GM19395 (cell line): ENCODE data around the gene GGNBP2.
"Not testable (repeated sequence)": the region's sequence is repeated elsewhere in the genome, so short reads cannot be mapped to it uniquely, and the experiment has no call there.

Experiments used
- ATAC-seq: cut with Tn5 transposase; IDR thresholded peaks from one replicate; pipeline ENCODE4 v1.9.1; 2021; ENCODE audit warnings: mild to moderate bottlenecking, moderate library complexity; ENCODE audit not compliant: unreplicated experiment

Gene GGNBP2

GRCh38 chr17:36600465-36600864 lies 55.7 kb downstream of the GGNBP2 start:
- ATAC-seq = no peak

GRCh38 chr17:36600936-36601302 lies 56.2 kb downstream of the GGNBP2 start:
- peak; percentile 10 for ATAC-seq

DNA sequence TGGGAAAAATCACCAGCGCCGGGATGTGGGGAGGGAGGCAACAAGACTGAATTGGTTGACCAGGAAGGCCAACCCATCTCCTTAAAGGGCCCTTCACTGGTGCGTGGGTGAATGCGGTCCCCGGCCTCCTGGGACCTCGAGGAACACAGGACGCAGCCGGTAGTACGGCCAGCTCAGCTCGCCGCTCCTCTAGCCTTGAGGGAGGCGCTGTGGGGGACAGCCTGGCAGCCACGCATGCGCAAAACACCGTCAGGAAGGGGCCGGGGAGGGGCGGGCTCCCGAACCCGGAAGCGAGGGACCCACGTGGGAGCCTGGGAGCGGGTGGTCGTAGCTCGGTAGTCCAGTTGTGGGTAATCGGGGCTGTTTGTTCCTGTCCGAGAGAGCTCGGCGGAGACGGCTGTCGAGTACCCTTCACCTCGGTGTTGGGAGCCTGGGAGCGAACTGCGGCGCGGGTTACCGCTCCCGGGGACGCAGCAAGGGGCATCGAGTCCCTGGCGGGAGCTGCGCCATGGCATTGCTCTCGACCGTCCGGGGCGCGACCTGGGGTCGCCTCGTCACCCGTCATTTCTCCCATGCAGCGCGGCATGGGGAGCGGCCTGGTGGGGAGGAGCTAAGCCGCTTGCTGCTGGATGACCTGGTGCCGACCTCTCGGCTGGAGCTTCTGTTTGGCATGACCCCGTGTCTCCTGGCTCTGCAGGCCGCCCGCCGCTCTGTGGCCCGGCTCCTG lies 56.7 kb downstream of the GGNBP2 start, which contains the start of gene MRM1:
Gene MRM1 (plus strand): TSS at position 281 of the 727 bp plus-strand sequence. CDS start 228 bp downstream, at position 509.
- peak; percentile 76 for ATAC-seq

DNA sequence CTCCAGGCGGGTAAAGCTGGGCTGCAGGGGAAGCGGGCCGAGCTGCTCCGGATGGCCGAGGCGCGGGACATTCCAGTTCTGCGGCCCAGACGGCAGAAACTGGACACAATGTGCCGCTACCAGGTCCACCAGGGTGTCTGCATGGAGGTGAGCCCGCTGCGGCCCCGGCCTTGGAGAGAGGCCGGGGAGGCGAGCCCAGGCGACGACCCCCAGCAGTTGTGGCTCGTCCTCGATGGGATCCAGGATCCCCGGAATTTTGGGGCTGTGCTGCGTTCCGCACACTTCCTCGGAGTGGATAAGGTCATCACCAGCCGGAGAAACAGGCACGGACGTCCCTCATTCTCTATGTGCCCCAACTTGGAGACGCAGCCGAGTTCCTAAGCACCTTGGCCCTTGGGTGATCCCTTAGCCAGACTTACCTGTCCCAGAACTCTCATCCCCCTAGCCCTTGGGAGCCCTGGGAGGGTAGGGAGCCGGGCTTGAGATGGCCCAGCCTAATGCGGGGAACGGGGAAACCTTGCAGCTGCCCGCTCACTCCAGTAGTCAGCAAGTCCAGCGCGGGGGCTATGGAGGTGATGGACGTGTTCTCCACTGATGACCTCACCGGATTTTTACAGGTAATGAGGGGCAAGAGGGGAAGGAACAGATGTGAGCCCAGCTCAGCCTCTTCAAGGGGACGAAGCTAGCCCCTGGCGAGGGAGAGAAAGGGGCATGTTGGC lies 57.5 kb downstream of the GGNBP2 start:
- ATAC-seq = no peak

- no peak for ATAC-seq
Observed at GRCh38 chr17:36602924-36603384, 58.2 kb downstream of the GGNBP2 start.

DNA sequence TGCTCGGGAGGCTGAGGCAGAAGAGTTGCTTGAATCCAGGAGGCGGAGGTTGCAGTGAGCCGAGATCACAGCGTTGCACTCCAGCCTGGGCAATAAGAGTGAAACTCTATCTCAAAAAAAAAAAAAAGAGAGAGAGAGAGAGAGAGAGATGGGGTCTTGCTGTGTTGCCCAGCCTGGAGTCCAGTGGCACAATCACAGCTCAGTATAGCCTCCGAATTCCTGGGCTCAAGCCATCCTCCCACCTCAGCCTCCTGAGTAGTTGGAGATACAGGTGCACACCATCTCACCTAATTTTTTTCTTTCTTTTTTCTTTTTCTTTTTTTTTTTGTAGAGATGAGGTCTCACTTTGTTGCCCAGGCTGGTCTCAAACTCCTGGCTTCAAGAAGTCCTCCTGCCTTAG lies 60.3 kb downstream of the GGNBP2 start:
- not testable (repeated sequence) for ATAC-seq

GRCh38 chr17:36608280-36608679 lies 63.6 kb downstream of the GGNBP2 start:
- no peak for ATAC-seq

- ATAC-seq = no peak
Observed at GRCh38 chr17:36608794-36609497, 64.2 kb downstream of the GGNBP2 start.

- no peak for ATAC-seq
Observed at GRCh38 chr17:36609498-36609862, 64.8 kb downstream of the GGNBP2 start.

DNA sequence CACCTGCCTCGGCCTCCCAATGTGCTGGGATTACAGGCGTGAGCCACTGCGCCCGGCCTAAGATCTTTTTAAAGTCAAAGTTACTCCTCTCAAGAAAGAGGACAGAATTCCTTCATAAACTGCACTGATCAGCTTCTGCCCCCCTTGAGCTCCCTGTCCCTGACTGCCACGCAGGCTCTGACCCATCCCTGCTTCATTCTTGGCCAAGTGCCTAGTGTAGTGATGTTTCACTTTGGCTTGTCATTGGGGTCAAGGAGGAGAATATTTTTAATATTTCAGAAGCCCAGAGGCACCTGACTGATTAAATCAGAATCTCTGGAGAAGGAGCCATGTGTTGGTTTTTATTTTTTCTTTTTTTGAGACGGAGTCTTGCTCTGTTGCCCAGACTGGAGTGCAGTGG lies 65.8 kb downstream of the GGNBP2 start:
- no peak for ATAC-seq

DNA sequence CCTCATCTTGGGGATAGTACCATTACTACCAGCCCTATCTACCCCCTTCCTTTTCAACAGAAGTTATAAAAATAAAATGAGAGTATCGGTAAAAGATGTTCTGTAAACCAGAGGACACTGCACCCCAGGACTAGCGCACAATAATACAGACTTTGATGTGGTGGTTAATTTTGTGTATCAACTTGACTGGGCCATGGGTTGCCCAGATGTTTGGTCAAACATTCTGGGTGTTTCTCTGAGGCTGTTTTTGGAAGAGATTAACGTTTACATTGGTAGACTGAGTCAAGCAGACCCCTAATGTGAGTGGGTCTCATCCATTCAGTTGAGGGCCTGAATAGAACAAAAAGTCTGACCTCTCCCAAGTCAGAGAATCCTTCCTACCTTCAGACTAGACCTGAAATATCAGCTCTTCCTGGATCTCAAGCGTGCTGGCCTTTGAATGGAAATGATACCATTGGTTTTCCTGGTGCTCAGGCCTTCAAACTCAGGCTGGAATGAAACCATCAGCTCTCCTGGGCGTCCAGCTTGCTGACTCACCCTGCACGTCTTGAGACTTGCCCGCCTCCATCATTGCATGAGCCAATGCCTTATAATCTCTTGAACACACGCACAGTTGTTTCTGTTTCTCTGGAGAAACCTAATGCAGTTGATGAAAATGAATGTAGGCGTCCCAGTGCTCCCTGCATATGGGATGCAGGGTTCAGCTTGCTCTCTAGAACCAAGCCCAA lies 66.8 kb downstream of the GGNBP2 start:
- ATAC-seq = no peak

GRCh38 chr17:36612323-36612722 lies 67.6 kb downstream of the GGNBP2 start:
- no peak for ATAC-seq

DNA sequence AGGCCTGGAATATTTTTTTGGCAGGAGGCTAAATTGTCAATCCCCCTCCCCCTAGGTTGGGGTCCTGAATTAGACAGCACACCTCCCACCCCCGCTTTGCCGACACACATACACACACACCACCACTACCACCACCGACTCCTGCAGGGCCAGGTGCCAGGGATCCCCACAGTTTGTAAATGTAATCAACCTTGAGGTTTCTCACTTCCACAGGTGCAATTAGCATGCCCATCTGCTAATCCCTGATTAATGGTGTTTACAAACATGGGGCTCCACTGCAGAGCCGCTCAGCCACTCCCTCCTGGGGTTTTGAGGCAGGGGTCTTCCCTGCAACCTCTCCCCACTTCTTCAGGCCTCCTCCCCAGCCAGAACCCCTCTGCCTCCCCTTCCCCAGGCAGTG lies 68.4 kb downstream of the GGNBP2 start:
- no peak for ATAC-seq

DNA sequence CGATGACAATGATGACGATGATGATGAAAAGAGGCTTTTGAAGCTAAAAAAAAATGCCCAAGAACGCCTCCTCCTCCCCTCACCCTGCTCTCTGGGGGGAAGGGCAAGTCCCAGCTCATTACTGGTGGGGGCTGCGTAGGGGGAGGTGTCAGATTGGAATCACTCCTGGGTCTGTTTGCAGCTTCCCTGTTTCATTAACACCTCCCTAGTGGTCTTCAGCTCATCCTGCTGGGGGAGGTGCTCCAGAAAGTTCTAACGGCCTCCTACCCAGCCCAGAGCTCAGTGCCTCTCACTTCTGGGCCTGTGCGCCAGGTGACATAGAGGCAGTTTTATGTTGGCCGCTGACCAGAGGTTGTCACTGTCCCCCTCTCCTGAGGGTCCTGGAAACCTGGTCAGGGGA lies 69.4 kb downstream of the GGNBP2 start:
- ATAC-seq = no peak

- no peak for ATAC-seq
Observed at GRCh38 chr17:36614933-36615332, 70.2 kb downstream of the GGNBP2 start.

DNA sequence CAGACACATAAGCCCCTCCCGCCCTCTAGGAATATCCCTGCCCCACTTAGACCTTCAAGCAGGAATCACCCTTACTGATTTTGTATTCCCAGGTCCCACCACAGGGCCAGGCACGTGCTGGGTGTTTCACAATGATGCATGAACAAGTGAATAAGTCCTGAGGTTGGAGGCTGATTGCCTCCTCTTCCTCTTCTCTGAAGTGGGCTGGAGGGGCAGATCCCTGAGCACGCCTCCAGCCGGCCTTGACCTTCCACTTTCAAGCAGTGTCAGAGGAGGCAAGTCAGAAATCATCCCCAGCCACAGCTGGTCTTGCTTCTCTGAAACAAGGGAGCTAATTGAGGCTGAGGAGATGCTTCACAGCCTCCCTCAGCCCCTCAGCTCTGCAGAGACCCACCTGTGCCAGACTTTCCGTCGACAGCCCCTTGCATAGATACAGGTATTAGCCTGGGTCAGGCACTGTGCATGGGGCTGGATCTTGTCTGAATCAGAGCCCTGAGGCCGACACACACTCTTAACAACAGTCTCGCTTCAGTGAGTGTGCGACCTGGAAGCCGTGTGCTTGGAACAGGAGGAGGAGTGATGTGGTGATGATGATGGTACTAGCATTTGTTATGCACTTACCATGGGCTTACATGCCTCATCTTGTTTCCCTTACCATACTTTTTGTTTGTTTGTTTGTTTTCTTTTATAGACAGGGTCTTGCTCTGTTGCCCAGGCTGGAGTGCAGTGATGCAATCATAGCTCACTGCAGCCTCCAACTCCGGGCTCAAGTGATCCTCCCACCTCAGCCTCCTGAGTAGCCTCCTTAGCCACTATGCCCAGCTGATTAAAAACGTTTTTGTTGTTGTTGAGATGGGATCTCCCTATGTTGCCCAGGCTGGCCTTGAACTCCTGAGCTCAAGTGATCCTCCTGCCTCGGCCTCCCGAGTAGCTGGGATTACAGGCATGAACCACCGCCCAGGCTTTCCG lies 71.6 kb downstream of the GGNBP2 start:
- no peak for ATAC-seq

GRCh38 chr17:36617773-36618172 lies 73.1 kb downstream of the GGNBP2 start:
- ATAC-seq = no peak

DNA sequence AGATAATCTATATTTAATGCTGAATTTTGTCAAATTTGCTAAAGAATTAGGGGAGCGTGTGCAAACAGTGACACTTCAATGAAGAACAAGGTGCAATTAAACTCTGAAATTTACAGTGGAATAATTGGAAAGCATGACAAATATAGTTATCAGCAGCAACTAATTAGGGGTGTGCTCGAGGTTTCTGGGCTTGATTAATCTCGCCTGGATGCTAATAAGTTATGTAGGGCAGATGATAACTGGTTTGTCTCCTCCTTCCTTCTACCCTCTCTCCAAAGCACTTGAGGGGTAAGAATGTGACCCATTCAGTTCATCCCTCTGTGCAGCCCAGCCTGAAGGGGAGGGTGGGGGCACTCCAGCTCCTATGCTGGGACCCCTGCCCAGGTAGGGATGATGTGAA lies 78.6 kb downstream of the GGNBP2 start:
- ATAC-seq = no peak

- no peak for ATAC-seq
Observed at GRCh38 chr17:36625188-36625587, 80.5 kb downstream of the GGNBP2 start.

DNA sequence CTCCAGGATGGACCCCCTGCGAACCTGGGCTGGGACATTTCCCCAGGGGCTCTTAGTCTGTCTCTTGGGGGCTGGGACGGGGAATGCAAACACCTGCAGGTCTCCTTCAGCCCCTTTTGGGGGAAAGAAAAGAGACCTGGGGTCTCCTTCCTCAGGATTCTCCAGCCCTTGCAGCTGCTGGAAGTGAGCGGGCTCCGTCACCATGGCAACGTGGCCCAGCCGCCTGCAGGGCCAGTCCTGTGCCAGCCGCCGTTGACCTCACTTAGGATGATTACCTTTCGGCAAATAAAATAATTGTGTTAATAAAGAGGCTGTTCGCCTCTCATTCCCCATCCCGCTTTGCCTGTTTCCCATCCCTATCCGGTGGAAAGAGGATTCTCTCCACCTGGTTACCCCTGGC lies 82.4 kb downstream of the GGNBP2 start:
- no peak for ATAC-seq
